Activated B cell treated with CpG ODN at 0.5 μM for 24 hours (primary cell): ENCODE data around the gene PLEK. TPM values are rescaled to one million over a fixed set of nuclear protein-coding genes. Genes with fewer than 3 reads are reported as not detected.
A peak's percentile ranks its signal among the peaks of the same experiment; 100 is the strongest.

Source experiments
- ATAC-seq: fragments of 200-7000 bp; cut with Tn5 transposase; one replicate; pipeline ENCODE4 v1.10.0; 2021; ENCODE audit warnings: low read depth, mild to moderate bottlenecking, moderate library complexity
- CTCF ChIA-PET: fragments of 350-600 bp; sonication (Branson Sonifier 250); formaldehyde crosslinking; loops from one replicate; lab custom pipeline; 2021; ENCODE audit warnings: antibody characterized with exemption; lab: Charles Lee
- POLR2A ChIA-PET: fragments of 350-600 bp; sonication (Branson Sonifier 250); formaldehyde crosslinking; loops from one replicate; lab custom pipeline; 2021; ENCODE audit warnings: antibody characterized with exemption; lab: Charles Lee
- DNase-seq: peaks from one replicate; pipeline ENCODE4 v3.0.0; 2022
- H3K27ac Mint-ChIP-seq: one replicate; pipeline ENCODE4 v1.8.0; 2020; ENCODE audit warnings: mixed read lengths
- H3K27me3 Mint-ChIP-seq: one replicate; pipeline ENCODE4 v1.8.0; 2021; ENCODE audit warnings: mixed read lengths
- H3K36me3 Mint-ChIP-seq: one replicate; pipeline ENCODE4 v1.8.0; 2021; ENCODE audit warnings: low read depth, mixed read lengths
- H3K4me1 Mint-ChIP-seq: one replicate; pipeline ENCODE4 v1.8.0; 2021; ENCODE audit warnings: mixed read lengths
- H3K4me3 Mint-ChIP-seq: one replicate; pipeline ENCODE4 v1.8.0; 2020; ENCODE audit warnings: mild to moderate bottlenecking, mixed read lengths
- H3K9me3 Mint-ChIP-seq: one replicate; pipeline ENCODE4 v1.8.0; 2020; ENCODE audit warnings: mixed read lengths
- CTCF ChIP-seq: fragments of 200-600 bp; IDR thresholded peaks from one replicate; pipeline ENCODE4 v1.8.0; 2022; ENCODE audit warnings: antibody characterized with exemption, mild to moderate bottlenecking
- intact Hi-C: fragments of 100-400 bp; cut with micrococcal nuclease; formaldehyde crosslinking; loops from one replicate; pipeline ENCODE4 v1.15.1; 2024
- total RNA-seq: library from RNA; stranded (reverse); gene quantifications from 2 replicates; pipeline ENCODE4 v1.2.3, GENCODE V29; 2022

PLEK gene
- total RNA-seq, 1 donor from 2014 or later = 140 TPM

- DNase-seq = no peak
- H3K27ac Mint-ChIP-seq = peak overlapping the region; percentile 68
- ChIA-PET POLR2A (interaction anchor here (0.7 to 1.7 kb wide), 5 partner anchors 10 to 395 kb away, joined by 3 to 5 read pairs (median 3); no protein-coding TSS in a partner anchor), CTCF (interaction anchor here (1.0 to 1.1 kb wide), 2 partner anchors 15 to 70 kb away, joined by 3 to 4 read pairs; no protein-coding TSS in a partner anchor)
- intact Hi-C loops = no loop called here
- no peaks in the 10 kb centered on the region for H3K9me3 Mint-ChIP-seq
- peak; percentile 22 for ATAC-seq
- no peaks in the 10 kb centered on the region for H3K27me3 Mint-ChIP-seq
- peaks cover 87% of the 10 kb centered on the region for H3K4me1 Mint-ChIP-seq
- peak overlapping the region; percentile 36 for H3K4me3 Mint-ChIP-seq
- TF ChIP-seq CTCF = no peak
- H3K36me3 Mint-ChIP-seq = peaks cover 64% of the 10 kb centered on the region
These were observed 6.5 kb downstream of the PLEK start for GRCh38 chr2:68371581-68371980.

- Mint-ChIP-seq H3K27ac (peak overlapping the region; percentile 54), H3K36me3 (peaks cover 68% of the 10 kb centered on the region), H3K4me1 (peaks cover 88% of the 10 kb centered on the region)
These were observed 7.4 kb downstream of the PLEK start for GRCh38 chr2:68372485-68372884.

GRCh38 chr2:68374184-68374583 lies 9.1 kb downstream of the PLEK start:
- no peak for TF ChIP-seq CTCF
- CTCF ChIA-PET = no interaction called here
- peaks cover 87% of the 10 kb centered on the region for H3K4me1 Mint-ChIP-seq
- H3K4me3 Mint-ChIP-seq = no peak overlapping the region
- H3K36me3 Mint-ChIP-seq = peaks cover 59% of the 10 kb centered on the region
- intact Hi-C loops = no loop called here
- POLR2A ChIA-PET = no interaction called here
- H3K27ac Mint-ChIP-seq = peak overlapping the region; percentile 24
- H3K27me3 Mint-ChIP-seq = no peaks in the 10 kb centered on the region
- no peak for ATAC-seq
- DNase-seq = no peak
- H3K9me3 Mint-ChIP-seq = no peaks in the 10 kb centered on the region

More at GRCh38 chr2:68372485-68372884, 7.4 kb downstream of the PLEK start:
- ChIA-PET CTCF (no interaction called here), POLR2A (interaction anchor here (0.7 to 1.7 kb wide), 2 partner anchors 12 to 69 kb away, joined by 3 to 4 read pairs; no protein-coding TSS in a partner anchor)
- intact Hi-C loops = no loop called here
- no peaks in the 10 kb centered on the region for H3K27me3 Mint-ChIP-seq
- DNase-seq = no peak
- no peaks in the 10 kb centered on the region for H3K9me3 Mint-ChIP-seq
- ATAC-seq = no peak
- TF ChIP-seq CTCF = no peak
- H3K4me3 Mint-ChIP-seq = peak overlapping the region; percentile 25

- POLR2A ChIA-PET = interaction anchor here (1.0 kb wide), 1 partner anchor 9 kb away, joined by 4 read pairs; no protein-coding TSS in a partner anchor
These were observed 10.5 kb downstream of the PLEK start for GRCh38 chr2:68375582-68375981.

More at GRCh38 chr2:68375582-68375981, 10.5 kb downstream of the PLEK start:
- intact Hi-C loops = no loop called here
- Mint-ChIP-seq H3K27ac (peak overlapping the region; percentile 74), H3K4me1 (peaks cover 88% of the 10 kb centered on the region), H3K4me3 (peak overlapping the region; percentile 36), H3K36me3 (peaks cover 68% of the 10 kb centered on the region), H3K27me3 (no peaks in the 10 kb centered on the region), H3K9me3 (no peaks in the 10 kb centered on the region)
- DNase-seq (no peak), ATAC-seq (no peak)
- CTCF ChIA-PET = interaction anchor here (0.8 kb wide), 1 partner anchor 334 kb away, joined by 3 read pairs; no protein-coding TSS in a partner anchor
- no peak for TF ChIP-seq CTCF
